HTR-8/SVneo (cell line): ENCODE results near the gene CKM.
A peak's percentile ranks its signal among the peaks of the same experiment; 100 is the strongest.
"Not testable (repeated sequence)": the region's sequence is repeated elsewhere in the genome, so short reads cannot be mapped to it uniquely, and the experiment has no call there.

Experiments used
- DNase-seq: peaks from one replicate; pipeline ENCODE4 v3.0.0; 2011; ENCODE audit warnings: low spot score, mixed read lengths; ENCODE audit not compliant: insufficient read length
- FAIRE-seq: peaks from 2 replicates; lab custom pipeline; 2011; peaks lifted over from hg19 to GRCh38; lab: Jason Lieb, UNC

Gene CKM

DNA sequence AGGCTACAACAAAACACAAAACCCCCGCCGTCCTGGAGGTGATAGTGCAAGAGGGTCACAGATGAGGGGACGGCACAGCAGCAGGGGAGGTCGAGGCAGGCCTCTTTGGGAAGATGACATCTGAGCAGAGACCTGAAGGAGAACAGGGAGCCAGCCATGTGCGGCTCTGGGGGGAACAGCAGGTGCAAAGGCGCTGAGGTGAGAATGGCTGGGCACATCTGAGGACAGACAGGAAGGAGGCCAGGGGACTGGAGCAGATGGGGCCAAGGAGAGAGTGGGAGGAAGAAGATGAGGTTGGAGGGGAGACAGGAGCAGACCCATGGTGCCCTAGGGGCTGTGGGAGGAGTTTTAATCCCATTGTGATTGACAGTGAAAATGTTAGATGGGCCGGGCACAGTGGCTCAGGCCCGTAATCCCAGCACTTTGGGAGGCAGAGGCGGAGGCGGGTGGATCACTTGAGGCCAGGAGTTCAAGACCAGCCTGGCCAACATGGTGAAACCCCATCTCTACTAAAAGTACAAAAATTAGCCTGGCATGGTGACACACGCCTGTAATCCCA lies 1.8 kb upstream of the CKM start:
- FAIRE-seq (no peak), DNase-seq (no peak)

DNA sequence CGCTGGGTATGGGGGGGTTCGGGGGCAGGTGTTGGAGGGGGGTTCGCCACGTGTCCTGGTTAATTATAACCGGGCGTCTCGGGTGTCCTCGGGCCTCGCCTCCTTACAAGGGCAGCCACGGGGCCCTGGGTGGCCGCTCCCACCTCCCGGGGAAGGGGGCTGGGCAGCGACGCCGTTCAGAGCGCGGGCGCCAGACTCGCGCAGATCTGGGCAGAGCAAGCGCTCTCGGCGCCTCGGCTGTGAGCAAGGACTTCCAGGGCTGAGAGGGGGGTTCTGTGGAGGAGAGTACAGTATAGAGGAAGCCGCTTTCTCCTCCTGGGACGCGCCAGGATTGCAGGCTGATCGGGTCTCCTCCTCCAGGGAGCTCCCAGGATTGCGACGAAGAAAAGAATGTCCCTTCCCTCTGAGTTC lies 1.0 kb upstream of the CKM start:
- DNase-seq = no peak
- FAIRE-seq = no peak

DNA sequence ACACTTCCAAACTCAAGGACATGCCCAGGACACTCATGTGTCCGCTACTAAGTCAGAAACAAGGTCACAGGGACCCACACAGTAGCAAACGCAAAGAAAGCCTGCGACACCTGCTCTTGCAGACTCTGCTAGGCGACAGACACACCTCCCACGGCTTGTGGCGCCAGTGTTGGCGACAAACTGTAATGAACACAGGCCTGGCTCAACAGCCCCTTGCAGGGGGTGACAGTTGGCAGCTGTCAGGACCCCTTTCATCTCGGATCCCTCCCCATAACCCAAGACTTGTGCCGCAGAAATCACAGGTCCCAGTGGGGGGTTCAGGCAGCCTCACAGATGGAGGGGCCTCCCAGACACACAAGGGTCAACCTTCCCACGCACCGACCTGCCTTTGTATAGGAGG lies 364 bp downstream of the CKM start:
- FAIRE-seq = no peak
- no peak for DNase-seq

DNA sequence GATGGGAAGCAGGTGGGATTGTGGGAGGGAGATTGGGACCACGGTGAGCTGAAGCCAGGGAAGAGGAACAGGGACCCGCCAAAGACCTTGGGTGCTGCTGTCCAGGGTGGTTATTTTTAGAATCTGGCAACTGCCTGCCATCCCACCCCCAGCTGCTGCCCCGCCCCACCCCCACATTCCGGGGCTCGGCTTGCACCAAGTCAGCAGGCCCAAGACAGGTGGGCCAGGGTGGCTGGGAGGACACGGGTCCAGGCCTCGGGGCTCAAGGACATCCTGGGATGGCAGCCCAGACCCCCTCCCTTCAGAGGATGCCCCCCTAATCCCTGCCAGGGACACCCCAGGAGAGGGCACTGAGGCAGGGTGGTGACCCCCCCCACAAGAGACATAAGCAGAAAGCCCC lies 827 bp downstream of the CKM start:
- FAIRE-seq (no peak), DNase-seq (no peak)

DNA sequence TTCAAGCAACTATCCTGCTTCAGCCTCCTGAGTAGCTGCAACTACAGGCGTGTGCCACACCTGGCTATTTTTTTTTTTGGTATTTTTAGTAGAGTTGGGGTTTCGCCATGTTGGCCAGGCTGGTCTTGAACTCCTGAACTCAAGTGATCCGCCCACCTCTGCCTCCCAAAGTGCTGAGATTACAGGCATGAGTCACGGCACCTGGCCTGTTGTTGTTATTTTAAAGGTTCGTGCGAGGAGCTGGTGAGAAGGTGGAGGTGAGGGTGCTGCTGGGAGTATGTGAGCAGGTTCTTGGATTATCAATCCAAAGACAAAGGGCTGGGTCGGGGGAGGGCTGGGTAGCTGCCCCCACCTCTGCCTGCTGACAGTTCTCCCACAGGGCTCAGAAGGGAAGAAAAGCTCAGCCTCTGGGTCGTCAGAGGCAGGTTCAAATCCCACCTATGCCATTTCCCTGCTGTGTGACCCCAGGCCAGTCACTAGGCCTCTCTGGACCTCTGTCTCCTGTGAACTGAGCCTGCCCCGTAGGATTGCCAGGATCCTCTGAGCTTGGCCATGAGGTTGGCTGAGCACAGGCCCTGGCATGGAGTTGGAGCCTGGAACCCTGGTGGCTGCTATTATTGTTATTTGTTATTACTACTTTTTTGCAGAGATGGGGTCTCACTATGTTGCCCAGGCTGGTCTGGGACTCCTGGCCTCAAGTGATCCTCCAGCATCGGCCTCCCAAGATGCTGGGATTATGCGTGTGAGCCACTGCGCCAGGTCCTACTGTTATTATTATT lies 1.5 kb downstream of the CKM start:
- FAIRE-seq (no peak), DNase-seq (no peak)

DNA sequence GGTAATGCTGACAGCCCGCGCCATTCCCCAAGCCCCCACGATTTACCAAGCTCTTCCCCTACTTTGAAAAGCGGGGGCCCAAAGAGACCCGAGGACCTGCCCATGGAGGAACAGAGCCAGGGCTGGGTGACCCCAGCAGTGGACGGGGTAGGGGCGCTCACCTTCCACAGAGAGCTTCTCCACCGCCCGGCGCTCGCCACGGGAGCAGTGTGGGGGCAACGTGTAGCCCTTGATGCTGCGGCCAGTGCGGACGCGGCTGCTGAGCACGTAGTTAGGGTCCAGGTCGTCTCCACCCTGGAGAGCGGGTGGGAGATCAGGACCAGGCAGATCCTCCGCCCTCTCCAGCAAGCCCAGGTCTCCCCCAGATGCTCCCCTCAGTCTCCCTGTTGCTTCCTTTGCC lies 7.4 kb downstream of the CKM start:
- DNase-seq (no peak), FAIRE-seq (no peak)

DNA sequence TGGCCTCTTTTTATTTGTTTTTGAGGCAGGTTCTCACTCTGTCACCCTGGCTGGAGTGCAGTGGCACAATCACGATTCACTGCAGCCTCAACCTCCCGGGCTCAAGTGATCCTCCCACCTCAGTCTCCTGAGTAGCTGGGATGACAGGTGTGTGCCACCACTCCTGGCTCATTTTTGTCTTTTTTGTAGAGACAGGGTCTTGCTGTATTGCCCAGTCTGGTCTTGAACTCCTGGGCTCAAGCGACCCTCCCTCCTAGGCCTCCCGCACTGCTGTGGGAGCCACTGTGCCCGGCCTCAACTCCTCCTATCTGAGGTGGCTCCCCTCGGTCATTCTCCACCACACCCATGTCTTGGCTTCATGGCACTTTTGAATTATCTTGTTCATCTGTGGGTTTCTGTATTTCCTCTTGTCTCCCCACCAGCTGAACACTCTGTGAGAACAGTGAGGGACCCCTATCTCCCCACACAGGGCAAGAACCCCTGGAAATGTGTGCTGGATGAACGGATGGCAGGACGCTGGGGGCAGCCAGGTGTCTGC lies 7.9 kb downstream of the CKM start:
- DNase-seq (no peak), FAIRE-seq (no peak)

DNA sequence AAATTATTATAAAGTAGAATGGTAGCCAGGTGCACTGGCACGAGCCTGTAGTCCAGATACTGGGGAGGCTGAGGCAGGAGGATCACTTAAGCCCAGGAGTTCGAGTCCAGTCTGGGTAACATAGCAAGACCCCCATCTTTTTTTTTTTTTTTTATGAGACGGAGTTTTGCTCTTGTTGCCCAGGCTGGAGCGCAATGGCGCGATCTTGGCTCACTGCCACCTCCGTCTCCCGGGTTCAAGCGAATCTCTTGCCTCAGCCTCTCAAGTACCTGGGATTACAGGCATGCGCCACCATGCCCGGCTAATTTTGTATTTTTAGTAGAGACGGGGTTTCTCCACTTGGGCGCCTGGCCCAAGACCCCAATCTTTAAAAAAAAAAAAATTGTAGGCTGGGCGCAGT lies 10.4 kb downstream of the CKM start:
- FAIRE-seq, DNase-seq: not testable (repeated sequence)

DNA sequence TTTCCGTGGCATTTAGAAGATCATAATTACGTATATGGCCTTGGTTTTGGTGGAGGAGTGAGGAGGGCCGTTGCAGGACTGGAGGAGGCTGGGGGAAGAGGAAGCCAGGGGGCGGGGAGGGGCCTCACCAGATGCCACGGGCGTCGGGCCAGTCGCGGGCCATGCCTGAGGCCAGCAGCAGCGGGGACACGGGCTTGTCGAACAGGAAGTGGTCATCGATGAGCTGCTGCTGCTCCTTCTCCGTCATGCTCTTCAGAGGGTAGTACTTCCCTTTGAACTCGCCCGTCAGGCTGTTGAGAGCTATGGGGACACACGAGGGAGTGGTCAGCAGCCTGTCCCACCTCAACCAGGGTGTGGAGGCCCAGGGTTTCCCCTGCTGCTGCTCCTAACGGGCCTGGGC lies 11.1 kb downstream of the CKM start:
- FAIRE-seq (no peak), DNase-seq (no peak)

DNA sequence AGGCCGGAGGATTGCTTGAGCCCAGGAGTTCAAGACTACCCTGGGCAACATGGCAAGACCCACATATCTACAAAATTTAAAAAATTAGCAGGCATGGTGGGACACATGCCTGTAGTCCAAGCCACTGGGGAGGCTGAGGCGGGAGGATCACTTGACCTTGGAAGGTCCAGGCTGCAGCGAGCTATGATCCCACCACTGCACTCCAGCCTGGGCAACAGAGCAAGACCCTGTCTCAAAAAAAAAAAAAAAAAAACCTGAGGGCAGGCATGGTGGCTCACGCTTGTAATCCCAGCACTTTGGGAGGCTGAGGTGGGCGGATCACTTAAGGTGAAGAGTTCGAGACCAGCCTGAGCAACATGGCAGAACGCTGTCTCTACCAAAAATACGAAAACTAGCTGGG lies 13.4 kb downstream of the CKM start:
- FAIRE-seq, DNase-seq: not testable (repeated sequence)

DNA sequence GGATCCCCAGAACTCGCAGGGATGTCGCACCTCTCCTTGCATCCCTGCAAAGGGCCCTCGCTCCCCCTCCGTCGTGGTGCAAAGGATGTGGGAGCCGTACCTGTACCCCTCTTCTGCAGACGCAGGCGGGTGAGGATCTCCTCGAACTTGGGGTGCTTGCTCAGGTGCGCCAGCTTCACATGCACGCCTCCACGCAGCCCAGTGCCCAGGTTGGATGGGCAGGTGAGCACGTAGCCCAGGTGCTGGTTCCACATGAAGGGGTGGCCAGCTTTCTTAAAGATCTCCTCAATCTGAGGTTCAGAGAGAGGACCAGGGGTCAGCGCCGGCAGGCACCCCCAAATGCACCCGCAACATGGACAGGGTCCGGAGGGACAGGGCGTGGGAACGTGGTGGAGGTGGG lies 15.3 kb downstream of the CKM start:
- DNase-seq = no peak
- no peak for FAIRE-seq

DNA sequence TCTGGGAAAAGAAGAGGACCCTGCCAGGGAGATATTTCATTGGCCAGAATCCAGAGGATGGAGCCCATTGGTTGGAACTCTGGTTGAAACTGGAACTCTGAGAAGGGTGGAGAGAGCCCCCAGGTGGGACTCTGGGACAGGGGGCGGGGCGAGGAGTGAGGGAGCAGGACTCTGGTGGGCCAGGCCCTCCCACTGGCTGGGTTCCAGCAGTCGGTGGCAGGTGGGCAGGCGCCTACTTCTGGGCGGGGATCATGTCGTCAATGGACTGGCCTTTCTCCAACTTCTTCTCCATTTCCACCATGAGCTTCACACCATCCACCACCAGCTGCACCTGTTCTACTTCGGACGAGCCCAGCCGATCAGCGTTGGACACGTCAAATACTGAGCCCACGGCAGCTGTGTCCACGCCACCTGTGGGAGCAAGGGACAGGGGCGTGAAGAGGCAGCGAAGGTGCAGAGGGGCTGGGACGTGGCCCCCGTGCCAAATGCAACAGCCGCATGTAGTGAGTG lies 16.1 kb downstream of the CKM start:
- FAIRE-seq (no peak), DNase-seq (no peak)

DNA sequence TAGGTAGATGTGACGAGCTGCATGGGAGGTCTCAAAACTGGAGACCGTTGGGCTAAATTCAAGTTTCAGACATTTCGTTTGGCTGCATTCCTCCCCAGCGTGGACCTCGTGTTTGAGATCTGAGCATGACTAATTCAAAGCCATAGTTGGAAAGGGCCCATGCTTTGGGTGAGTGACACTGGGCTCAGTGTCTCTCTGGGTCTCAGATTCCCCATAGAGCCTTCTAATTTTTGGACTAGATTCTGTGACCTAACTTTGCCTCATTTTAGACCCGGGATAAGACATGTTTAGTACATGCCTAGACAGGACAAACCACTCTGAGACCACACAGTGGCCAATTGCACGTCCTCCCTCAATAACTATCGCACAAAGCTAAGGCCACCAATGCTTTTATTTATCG lies 16.6 kb downstream of the CKM start:
- FAIRE-seq (peak; percentile 13), DNase-seq (no peak)

DNA sequence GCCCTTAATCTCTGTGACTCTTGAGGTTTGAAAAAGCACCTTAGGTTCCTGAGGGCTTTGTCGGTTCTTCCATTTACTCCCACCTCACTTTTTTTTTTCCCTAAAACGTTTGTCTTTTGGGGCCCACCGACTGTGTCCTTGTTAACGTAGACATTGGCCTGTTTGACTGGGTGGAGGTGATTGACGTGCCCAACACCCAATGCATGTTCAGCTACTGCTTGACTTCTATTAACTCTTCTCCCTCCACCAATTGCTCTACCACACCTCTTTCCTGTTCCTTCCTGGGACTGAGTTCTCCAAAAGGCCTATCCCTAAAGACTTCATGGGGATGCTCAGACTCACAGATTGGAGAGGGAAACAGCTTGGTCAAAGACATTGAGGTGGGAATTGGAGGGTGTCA lies 17.3 kb downstream of the CKM start:
- FAIRE-seq = no peak

DNA sequence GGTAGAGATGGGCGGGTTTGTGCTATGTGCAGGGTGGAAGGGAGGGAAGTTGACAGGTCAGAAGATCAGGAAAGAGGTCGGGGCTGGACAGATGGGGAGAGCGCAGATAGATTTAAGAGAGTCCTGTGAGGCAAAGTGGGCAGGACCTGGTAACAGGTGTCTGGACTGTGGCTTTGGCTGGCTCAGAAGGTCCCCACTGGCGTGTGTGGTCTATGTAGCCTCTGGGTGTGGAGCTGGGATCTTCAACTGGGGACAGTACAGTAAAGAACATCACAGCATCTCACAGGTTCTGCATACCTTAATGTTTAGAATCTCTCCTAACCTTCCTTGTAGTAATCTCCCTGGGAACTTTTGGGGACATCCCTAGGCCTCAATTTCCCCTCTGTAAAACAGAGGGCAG lies 17.7 kb downstream of the CKM start:
- FAIRE-seq (no peak), DNase-seq (no peak)

More for the DNA sequence above, 17.3 kb downstream of the CKM start:
- no peak for DNase-seq

DNA sequence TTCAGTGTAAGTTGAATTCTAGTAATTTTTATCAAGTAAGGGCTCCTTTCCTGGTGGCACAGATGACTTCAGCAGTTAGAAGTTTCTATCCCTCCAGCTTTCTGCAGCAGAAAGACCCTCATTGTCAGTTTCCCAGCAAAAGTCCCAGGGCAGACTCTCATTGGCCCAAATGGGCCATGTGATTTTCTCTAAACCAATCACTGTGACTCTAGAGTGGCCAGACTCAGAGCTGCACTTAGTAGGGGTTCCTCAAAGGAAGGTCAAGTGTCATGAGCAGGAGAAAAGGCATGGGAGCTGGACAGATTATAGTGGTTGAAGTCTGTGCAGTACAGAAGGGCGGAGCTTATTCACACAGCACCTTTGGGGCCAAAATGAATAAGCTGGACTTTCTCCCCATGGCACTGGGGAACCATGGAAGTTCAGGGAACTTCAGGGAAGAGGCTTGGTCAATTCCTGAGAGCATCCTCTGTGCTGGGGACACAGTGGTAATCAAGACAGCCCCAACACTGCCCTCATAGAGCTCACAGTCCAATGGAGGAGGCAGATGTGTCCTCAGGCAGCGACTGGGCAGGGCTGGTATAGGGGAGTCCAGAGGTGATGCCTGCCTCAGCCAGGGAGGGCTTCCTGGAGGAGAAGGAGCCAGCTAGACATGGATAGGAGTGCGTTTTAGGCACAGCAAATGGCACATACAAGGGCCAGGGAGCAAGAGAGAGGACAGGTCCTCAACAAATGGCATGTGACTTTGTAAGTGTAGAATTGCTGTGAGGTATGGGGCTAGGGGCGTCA lies 18.3 kb downstream of the CKM start:
- FAIRE-seq = no peak
- no peak for DNase-seq

DNA sequence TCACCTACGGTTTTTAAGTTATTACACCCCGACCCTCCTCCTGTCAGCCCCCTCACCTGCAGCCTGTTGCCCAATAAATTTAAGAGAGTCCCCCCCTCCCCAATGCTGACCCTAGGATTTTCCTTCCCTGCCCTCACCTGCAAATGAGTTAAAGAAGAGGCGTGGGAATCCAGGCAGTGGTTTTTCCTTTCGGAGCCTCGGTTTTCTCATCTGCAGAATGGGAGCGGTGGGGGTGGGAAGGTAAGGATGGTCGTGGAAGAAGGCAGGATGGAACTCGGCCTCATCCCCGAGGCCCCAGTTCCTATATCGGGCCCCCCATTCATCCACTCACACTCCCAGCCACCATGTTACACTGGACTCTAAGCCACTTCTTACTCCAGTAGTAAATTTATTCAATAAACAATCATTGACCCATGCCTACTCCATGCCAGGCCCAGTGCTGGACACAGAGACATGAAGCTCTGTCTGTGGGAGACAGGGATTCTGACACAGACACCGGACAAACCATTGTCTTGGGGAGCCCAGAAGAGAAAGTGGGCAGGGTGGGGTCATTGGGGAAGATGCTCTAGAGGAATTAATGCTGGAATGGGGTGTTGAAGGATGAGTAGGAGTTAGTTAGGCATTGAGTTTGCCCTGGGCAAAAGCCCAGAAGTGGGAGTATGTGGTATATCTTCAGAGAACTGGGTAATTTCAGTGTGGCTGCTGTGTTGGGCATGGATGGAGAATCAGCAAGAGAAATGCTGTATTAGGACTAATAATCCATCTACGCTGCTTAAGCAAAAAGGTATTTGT lies 19.2 kb downstream of the CKM start:
- DNase-seq (no peak), FAIRE-seq (no peak)

DNA sequence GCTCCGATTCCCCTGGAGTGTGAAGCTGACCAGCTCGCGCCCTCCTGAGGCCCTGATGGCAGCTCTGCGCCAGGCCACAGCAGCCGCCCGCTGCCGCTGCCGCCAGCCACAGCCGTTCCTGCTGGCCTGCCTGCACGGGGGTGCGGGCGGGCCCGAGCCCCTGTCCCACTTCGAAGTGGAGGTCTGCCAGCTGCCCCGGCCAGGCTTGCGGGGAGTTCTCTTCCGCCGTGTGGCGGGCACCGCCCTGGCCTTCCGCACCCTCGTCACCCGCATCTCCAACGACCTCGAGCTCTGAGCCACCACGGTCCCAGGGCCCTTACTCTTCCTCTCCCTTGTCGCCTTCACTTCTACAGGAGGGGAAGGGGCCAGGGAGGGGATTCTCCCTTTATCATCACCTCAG lies 20.3 kb downstream of the CKM start:
- DNase-seq = no peak
- no peak for FAIRE-seq

DNA sequence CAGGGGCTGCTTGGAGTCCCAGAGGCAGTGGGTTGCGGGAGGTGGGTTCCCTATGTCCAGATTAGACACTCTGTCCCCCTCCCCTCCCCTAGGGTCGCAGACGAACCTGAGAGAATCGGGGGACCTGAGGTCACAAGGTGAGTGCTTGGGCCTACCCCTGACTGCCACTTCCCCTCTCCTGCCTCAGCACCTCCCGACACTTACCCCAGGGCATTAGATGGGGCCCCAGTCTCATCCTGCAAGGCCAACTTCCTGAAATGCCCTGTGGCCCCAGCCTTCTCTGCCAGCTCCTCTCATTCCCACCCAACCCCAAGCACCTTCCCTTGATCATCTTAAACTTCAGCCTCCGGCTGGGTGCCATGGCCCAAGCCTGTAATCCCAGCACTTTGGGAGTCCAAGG lies 23.0 kb downstream of the CKM start:
- FAIRE-seq = no peak
- no peak for DNase-seq

DNA sequence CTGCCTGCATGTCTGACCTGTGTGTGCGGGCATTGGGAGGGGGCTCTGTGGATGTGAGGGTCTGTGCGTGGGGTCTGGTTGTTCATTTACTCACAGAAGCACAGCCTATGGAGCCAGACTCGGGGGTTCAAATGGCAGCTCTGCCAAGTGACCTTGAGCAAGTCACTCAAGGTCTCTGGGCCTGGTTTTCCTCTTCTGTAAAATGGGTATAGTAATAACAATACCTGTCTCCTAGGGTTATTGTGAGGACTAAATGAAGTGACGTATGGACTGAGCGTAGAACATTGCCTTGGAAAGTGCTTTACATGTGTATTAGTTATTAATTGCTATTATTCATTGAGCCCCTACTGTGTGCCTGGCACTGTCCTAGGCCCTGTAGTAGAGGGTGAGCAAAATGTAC lies 24.4 kb downstream of the CKM start:
- DNase-seq (no peak), FAIRE-seq (no peak)
